Putamen (tissue), 1 donor: ENCODE measurements around the gene GRID2.

ENCODE experiments used
- DNase-seq: peaks from one replicate; pipeline ENCODE4 v3.0.0-alpha.2; 2016; ENCODE audit warnings: low spot score

Gene GRID2

DNA sequence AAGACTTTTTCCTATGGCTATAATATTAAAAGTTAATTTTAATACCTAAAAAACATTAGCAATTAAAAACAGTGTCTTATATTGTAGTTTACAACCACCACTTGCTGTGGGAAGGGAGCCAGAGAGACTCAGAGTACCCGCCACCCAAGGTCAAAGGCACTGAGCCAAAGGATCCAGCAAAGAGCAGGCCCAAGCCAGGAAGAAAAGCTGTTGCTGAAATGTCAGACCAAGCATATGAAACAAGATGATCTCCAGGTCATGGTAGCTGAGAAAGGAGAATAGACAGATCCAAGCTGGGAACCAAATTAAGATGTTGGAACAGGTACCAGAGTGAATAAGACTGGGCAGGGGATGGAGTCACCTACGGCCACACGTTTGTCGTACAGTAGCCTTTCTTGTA, 1506.0 kb downstream of the GRID2 start:
- DNase-seq = no peak

- DNase-seq = no peak
Observed at GRCh38 chr4:93810340-93810992, 1506.7 kb downstream of the GRID2 start.

GRCh38 chr4:93813092-93813491, 1509.3 kb downstream of the GRID2 start:
- DNase-seq = no peak

DNA sequence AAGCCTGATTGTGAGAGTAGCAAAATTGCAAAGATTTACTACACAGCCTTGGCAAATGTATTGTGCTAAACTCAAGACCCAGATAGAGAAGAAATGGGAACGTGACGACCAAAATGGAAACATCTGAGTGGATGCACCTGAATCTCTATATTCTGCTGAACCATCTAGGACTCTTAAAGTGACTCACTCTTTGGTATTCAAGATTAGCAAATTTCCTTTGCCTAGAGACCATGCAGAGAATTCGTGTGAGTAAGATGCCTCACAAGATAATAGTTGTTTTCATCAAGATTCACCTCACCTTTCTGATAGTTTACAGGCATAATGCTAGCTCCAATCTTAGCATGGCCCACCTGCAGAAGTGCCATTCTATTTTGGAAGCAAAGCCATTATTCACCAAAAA, 1510.4 kb downstream of the GRID2 start:
- DNase-seq = no peak

GRCh38 chr4:93814722-93815121, 1511.0 kb downstream of the GRID2 start:
- DNase-seq = peak; percentile 21
